K562 (cell line): ENCODE results near the gene HSP90AA1. TPM values are rescaled to one million over a fixed set of nuclear protein-coding genes. Genes with fewer than 3 reads are reported as not detected.

ENCODE experiments used
- E2F6 ChIP-seq, 2 experiments: IDR thresholded peaks; 2 replicates each; pipeline ENCODE4 v1.6.1; 2011; ENCODE audit warnings: borderline replicate concordance in 1 of 2, control low read depth in 1 of 2, low read depth in 1 of 2, low read length in 1 of 2, mild to moderate bottlenecking in 1 of 2, mixed read lengths in 1 of 2, moderate library complexity in 1 of 2; ENCODE audit not compliant: insufficient read depth in 1 of 2, insufficient read length in 1 of 2, poor library complexity in 1 of 2, severe bottlenecking in 1 of 2; ENCODE audit errors: extremely low read depth in 1 of 2
- FOXK1 ChIP-seq: sonication (generic); formaldehyde crosslinking; IDR thresholded peaks from 2 replicates; pipeline ENCODE4 v1.8.0; 2022; ENCODE audit warnings: missing genetic modification reagents, mild to moderate bottlenecking, borderline replicate concordance
- KAT2B ChIP-seq: IDR thresholded peaks from one replicate; pipeline ENCODE4 v1.6.1; 2012; ENCODE audit warnings: low read depth, mild to moderate bottlenecking, control low read depth, inconsistent platforms, low read length, moderate library complexity
- MEF2A ChIP-seq: IDR thresholded peaks from 2 replicates; pipeline ENCODE4 v1.6.1; 2011; ENCODE audit warnings: low read depth, mild to moderate bottlenecking, low read length, moderate library complexity; ENCODE audit not compliant: control insufficient read depth
- MEIS2 ChIP-seq: fragments of 450-650 bp; IDR thresholded peaks from 2 replicates; pipeline ENCODE4 v1.6.1; 2014; ENCODE audit warnings: mild to moderate bottlenecking; ENCODE audit not compliant: partially characterized antibody
- NONO ChIP-seq, 2 experiments: fragments of 200-400 bp in 1 of 2; fragments of 450-650 bp in 1 of 2; formaldehyde crosslinking in 1 of 2; IDR thresholded peaks; 2 replicates each; pipeline ENCODE4 v1.6.1; 2017; ENCODE audit warnings: low read depth in 2 of 2, mild to moderate bottlenecking in 2 of 2, moderate library complexity in 2 of 2, low read length in 1 of 2
- SAFB2 ChIP-seq: fragments of 200-400 bp; formaldehyde crosslinking; IDR thresholded peaks from 2 replicates; pipeline ENCODE4 v1.6.1; 2018; ENCODE audit warnings: borderline replicate concordance, low read length, low read depth, moderate library complexity; ENCODE audit not compliant: severe bottlenecking
- ZBTB12 ChIP-seq: fragments of 250-450 bp; sonication (Bioruptor Pico); IDR thresholded peaks from 2 replicates; pipeline ENCODE4 v1.4.0; 2020
- ZNF263 ChIP-seq: sonication (generic); formaldehyde crosslinking; IDR thresholded peaks from 2 replicates; pipeline ENCODE4 v1.8.0; 2022; ENCODE audit warnings: mild to moderate bottlenecking, missing genetic modification reagents, borderline replicate concordance
- polyA plus RNA-seq, 8 experiments: library from polyadenylated mRNA; depleted of rRNA in 4 of 8; stranded (reverse) in 5 of 8; unstranded in 3 of 8; fragments of >200 nt; fragmentation: Nextera tagmentation in 2 of 8; fragmentation: Illumina TruSeq in 1 of 8; extraction: Ambion mirVana in 2 of 8; extraction: Trizol in 1 of 8; gene quantifications; 2 replicates each; pipeline versions ENCODE4 v1.2.1 to v1.2.3, GENCODE V29; 2011 to 2014; ENCODE audit warnings: inconsistent platforms in 1 of 8, missing spikeins in 1 of 8
- total RNA-seq, 7 experiments: library from RNA; depleted of rRNA in 6 of 7; stranded (reverse); fragments of >200 nt in 6 of 7; fragmentation: Illumina TruSeq in 2 of 7; extraction: Trizol in 2 of 7; gene quantifications; 2 replicates each; pipeline versions ENCODE4 v1.2.1 to v1.2.3, GENCODE V29; 2011 to 2021; ENCODE audit warnings: low replicate concordance in 1 of 7
- TF ChIP-seq, protein P1 (sequence below): sonication (generic); formaldehyde crosslinking; IDR thresholded peaks from 2 replicates; pipeline ENCODE4 v1.8.0; 2022; ENCODE audit warnings: mild to moderate bottlenecking, missing genetic modification reagents
- TF ChIP-seq, protein P2 (sequence below): fragments of 450-650 bp; IDR thresholded peaks from 2 replicates; pipeline ENCODE4 v1.6.1; 2016; ENCODE audit warnings: mild to moderate bottlenecking, moderate library complexity

The HSP90AA1 gene
- total and polyA plus RNA-seq, 9 of the 15 experiments (the other 6 are each of a cell fraction or from before 2014, with no cell fraction given), result 377 to 1,731 (median 879) TPM

GRCh38 chr14:102071283-102071998 is 15.4 kb downstream of the HSP90AA1 start (continued):
- TF ChIP-seq E2F6 (IDR thresholded peaks at IDR 0.05; ENCODE audit: borderline replicate concordance in 1 of 2, extremely low read depth in 1 of 2, insufficient read depth in 1 of 2, insufficient read length in 1 of 2, low read depth in 1 of 2, low read length in 1 of 2, poor library complexity in 1 of 2, severe bottlenecking in 1 of 2) (peak in 1 of 2 experiments; percentile 30), KAT2B (no peak), FOXK1 (CRISPR knock-in tag) (no peak), ZBTB12 (CRISPR knock-in tag) (no peak), MEIS2 (peak; percentile 9), MEF2A (peak; percentile 77; the same call in 1 of the 2 replicates), SAFB2 (no peak), NONO (IDR thresholded peaks at IDR 0.05; ENCODE audit: low read depth in 2 of 2, low read length in 1 of 2) (no peak), ZNF263 (CRISPR knock-in tag) (no peak)
- TF ChIP-seq, protein P1, sequence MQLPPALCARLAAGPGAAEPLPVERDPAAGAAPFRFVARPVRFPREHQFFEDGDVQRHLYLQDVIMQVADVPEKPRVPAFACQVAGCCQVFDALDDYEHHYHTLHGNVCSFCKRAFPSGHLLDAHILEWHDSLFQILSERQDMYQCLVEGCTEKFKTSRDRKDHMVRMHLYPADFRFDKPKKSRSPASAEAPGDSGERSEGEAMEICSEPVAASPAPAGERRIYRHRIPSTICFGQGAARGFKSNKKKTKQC (CRISPR knock-in tag), result no peak
- TF ChIP-seq, protein P2, sequence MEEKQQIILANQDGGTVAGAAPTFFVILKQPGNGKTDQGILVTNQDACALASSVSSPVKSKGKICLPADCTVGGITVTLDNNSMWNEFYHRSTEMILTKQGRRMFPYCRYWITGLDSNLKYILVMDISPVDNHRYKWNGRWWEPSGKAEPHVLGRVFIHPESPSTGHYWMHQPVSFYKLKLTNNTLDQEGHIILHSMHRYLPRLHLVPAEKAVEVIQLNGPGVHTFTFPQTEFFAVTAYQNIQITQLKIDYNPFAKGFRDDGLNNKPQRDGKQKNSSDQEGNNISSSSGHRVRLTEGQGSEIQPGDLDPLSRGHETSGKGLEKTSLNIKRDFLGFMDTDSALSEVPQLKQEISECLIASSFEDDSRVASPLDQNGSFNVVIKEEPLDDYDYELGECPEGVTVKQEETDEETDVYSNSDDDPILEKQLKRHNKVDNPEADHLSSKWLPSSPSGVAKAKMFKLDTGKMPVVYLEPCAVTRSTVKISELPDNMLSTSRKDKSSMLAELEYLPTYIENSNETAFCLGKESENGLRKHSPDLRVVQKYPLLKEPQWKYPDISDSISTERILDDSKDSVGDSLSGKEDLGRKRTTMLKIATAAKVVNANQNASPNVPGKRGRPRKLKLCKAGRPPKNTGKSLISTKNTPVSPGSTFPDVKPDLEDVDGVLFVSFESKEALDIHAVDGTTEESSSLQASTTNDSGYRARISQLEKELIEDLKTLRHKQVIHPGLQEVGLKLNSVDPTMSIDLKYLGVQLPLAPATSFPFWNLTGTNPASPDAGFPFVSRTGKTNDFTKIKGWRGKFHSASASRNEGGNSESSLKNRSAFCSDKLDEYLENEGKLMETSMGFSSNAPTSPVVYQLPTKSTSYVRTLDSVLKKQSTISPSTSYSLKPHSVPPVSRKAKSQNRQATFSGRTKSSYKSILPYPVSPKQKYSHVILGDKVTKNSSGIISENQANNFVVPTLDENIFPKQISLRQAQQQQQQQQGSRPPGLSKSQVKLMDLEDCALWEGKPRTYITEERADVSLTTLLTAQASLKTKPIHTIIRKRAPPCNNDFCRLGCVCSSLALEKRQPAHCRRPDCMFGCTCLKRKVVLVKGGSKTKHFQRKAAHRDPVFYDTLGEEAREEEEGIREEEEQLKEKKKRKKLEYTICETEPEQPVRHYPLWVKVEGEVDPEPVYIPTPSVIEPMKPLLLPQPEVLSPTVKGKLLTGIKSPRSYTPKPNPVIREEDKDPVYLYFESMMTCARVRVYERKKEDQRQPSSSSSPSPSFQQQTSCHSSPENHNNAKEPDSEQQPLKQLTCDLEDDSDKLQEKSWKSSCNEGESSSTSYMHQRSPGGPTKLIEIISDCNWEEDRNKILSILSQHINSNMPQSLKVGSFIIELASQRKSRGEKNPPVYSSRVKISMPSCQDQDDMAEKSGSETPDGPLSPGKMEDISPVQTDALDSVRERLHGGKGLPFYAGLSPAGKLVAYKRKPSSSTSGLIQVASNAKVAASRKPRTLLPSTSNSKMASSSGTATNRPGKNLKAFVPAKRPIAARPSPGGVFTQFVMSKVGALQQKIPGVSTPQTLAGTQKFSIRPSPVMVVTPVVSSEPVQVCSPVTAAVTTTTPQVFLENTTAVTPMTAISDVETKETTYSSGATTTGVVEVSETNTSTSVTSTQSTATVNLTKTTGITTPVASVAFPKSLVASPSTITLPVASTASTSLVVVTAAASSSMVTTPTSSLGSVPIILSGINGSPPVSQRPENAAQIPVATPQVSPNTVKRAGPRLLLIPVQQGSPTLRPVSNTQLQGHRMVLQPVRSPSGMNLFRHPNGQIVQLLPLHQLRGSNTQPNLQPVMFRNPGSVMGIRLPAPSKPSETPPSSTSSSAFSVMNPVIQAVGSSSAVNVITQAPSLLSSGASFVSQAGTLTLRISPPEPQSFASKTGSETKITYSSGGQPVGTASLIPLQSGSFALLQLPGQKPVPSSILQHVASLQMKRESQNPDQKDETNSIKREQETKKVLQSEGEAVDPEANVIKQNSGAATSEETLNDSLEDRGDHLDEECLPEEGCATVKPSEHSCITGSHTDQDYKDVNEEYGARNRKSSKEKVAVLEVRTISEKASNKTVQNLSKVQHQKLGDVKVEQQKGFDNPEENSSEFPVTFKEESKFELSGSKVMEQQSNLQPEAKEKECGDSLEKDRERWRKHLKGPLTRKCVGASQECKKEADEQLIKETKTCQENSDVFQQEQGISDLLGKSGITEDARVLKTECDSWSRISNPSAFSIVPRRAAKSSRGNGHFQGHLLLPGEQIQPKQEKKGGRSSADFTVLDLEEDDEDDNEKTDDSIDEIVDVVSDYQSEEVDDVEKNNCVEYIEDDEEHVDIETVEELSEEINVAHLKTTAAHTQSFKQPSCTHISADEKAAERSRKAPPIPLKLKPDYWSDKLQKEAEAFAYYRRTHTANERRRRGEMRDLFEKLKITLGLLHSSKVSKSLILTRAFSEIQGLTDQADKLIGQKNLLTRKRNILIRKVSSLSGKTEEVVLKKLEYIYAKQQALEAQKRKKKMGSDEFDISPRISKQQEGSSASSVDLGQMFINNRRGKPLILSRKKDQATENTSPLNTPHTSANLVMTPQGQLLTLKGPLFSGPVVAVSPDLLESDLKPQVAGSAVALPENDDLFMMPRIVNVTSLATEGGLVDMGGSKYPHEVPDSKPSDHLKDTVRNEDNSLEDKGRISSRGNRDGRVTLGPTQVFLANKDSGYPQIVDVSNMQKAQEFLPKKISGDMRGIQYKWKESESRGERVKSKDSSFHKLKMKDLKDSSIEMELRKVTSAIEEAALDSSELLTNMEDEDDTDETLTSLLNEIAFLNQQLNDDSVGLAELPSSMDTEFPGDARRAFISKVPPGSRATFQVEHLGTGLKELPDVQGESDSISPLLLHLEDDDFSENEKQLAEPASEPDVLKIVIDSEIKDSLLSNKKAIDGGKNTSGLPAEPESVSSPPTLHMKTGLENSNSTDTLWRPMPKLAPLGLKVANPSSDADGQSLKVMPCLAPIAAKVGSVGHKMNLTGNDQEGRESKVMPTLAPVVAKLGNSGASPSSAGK, result peak; percentile 52; the same call in 1 of the 2 replicates
